NCI-H2171 treated with DMSO at 0.1 percent for 48 hours (cell line): ENCODE data around the gene CGB1.
"Not testable (repeated sequence)": the region's sequence is repeated elsewhere in the genome, so short reads cannot be mapped to it uniquely, and the experiment has no call there.

ENCODE experiments used
- DNase-seq: peaks from one replicate; lab custom pipeline; 2025; lab: John Stamatoyannopoulos, UW

The CGB1 gene

GRCh38 chr19:49036815-49037214, at the start of gene CGB1:
TSS of gene CGB1 (minus strand) at chr19:49036895. CDS start at chr19:49036711, 184 bp downstream.
- peak; percentile 68 for DNase-seq

- no peak for DNase-seq
These were observed 49.6 kb upstream of the CGB1 start for GRCh38 chr19:49086296-49086695.

GRCh38 chr19:49085868-49086232, 49.2 kb upstream of the CGB1 start:
- no peak for DNase-seq

- DNase-seq: peak; percentile 99
These were observed 48.5 kb upstream of the CGB1 start, which contains the start of gene SNRNP70 for GRCh38 chr19:49085020-49085867. TSS of gene SNRNP70 (plus strand) at chr19:49085451. CDS start at chr19:49086415, 964 bp downstream.

GRCh38 chr19:49084206-49085019, 47.7 kb upstream of the CGB1 start:
- no peak for DNase-seq

- DNase-seq: no peak
These were observed 44.6 kb upstream of the CGB1 start for GRCh38 chr19:49081273-49081672.

GRCh38 chr19:49080392-49080791, 43.7 kb upstream of the CGB1 start:
- no peak for DNase-seq

- DNase-seq: not testable (repeated sequence)
These were observed 38.2 kb upstream of the CGB1 start for GRCh38 chr19:49074869-49075268.

- peak; percentile 20 for DNase-seq
These were observed 37.1 kb upstream of the CGB1 start for GRCh38 chr19:49073514-49074378.

- DNase-seq: peak; percentile 11
These were observed 35.3 kb upstream of the CGB1 start for GRCh38 chr19:49071860-49072547.

GRCh38 chr19:49070416-49070815, 33.7 kb upstream of the CGB1 start:
- DNase-seq: no peak

GRCh38 chr19:49069026-49069425, 32.3 kb upstream of the CGB1 start:
- no peak for DNase-seq

GRCh38 chr19:49067554-49067953, 30.9 kb upstream of the CGB1 start:
- DNase-seq: peak; percentile 74

- no peak for DNase-seq
These were observed 29.3 kb upstream of the CGB1 start for GRCh38 chr19:49065905-49066512.

- DNase-seq: peak; percentile 28
These were observed 28.3 kb upstream of the CGB1 start, which contains the start of gene NTF4 for GRCh38 chr19:49064768-49065611. TSS of gene NTF4 (minus strand) at chr19:49064818. CDS start at chr19:49061997, 2,821 bp downstream.

GRCh38 chr19:49064029-49064629, 27.4 kb upstream of the CGB1 start:
- peak; percentile 6 for DNase-seq

GRCh38 chr19:49061445-49061844, 24.8 kb upstream of the CGB1 start:
- DNase-seq: no peak

GRCh38 chr19:49061000-49061399, 24.3 kb upstream of the CGB1 start:
- no peak for DNase-seq

- DNase-seq: no peak
These were observed 22.4 kb upstream of the CGB1 start for GRCh38 chr19:49059053-49059452.
